ENCODE results near the gene ST8SIA5.

The ST8SIA5 gene

GRCh38 chr18:46711444-46711863, 45.4 kb downstream of the ST8SIA5 start:
- no peak for DNase-seq (ENCODE audit: low spot score)

GRCh38 chr18:46706968-46707367, 49.9 kb downstream of the ST8SIA5 start:
- peak; percentile 5 for DNase-seq (ENCODE audit: low spot score)

GRCh38 chr18:46705521-46705920, 51.3 kb downstream of the ST8SIA5 start:
- DNase-seq (ENCODE audit: low spot score): no peak

DNA sequence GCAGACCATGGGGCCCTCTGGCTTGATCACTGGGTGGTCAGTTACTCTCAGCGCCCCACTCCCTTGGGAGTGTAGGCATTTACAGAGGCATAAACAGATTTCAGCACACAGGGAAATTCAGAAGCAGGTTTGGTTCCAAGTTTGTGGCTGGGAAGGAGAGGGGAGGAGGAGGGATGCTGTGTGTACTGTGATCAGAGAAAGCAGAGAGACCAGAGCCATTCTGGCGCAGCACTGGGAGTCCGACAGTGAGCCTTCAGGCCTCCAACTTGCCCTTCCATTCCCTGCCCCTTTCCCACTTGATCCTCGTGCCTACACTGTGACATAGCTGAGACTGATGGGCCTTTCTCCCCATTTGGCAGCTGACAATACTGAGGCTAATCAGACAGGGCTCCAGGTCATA, 52.0 kb downstream of the ST8SIA5 start:
- DNase-seq (ENCODE audit: low spot score): no peak

GRCh38 chr18:46704189-46704588, 52.7 kb downstream of the ST8SIA5 start:
- DNase-seq (ENCODE audit: low spot score): no peak

- no peak for DNase-seq (ENCODE audit: low spot score)
These were observed 54.4 kb downstream of the ST8SIA5 start for GRCh38 chr18:46702471-46702870.

GRCh38 chr18:46700066-46700824, 56.6 kb downstream of the ST8SIA5 start:
- DNase-seq (ENCODE audit: low spot score): no peak

DNA sequence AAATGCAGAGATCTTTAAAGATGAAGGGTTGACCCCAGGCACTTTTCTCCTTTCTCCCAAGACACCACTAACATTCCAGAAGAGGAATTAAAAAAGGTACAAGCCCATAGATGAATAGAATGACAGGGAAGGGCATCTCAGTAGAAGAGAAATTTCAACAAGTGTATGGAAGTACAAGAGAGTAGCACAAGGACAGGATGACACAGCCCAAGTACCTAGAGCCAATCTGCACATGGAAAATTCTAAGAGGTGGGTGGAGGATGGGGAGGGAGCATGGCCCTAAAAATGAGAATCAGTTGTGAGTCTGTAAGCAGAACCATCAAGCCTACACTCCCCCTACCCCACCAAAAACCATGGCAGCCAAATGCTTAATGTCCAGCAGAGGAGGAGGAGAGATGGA, 60.2 kb downstream of the ST8SIA5 start:
- DNase-seq (ENCODE audit: low spot score): no peak

DNA sequence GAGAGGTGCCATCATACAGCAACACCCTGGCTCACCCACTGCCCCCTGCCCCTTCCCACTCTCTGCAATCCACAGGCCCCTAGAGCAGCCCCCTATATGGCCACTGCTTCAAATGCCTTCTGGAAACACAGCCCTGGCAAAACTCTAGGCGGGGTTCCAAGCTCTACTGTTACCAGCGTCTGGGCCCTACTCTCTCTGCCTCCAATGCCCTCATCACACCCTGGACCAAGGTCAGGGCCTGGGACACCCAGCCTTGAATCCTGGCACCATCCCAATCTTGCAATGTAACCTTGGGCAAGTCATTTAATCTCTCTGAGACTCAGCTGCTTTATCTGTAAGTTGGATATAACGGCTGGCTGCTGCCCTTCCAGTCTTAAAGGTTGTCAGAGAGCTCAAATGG, 60.6 kb downstream of the ST8SIA5 start:
- no peak for DNase-seq (ENCODE audit: low spot score)

DNA sequence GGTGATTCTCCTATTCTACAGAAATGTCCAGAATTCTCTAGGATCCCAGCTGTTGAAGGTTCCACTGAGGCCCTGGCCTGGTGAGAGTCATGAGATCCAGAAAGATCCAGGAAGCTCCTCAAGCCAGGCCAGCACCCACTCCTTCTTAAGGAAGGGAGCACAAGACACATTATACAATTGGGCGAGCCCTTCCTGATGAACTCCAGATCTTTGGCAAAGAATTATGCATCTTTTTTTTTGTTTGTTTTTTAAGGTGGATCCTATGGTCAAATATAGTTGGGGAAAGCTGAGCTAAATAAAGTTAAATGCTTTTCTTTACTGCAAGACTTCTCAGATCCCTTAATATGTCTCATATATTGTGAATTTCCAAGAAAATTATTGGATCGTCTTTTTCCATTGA, 62.9 kb downstream of the ST8SIA5 start:
- DNase-seq (ENCODE audit: low spot score): no peak

DNA sequence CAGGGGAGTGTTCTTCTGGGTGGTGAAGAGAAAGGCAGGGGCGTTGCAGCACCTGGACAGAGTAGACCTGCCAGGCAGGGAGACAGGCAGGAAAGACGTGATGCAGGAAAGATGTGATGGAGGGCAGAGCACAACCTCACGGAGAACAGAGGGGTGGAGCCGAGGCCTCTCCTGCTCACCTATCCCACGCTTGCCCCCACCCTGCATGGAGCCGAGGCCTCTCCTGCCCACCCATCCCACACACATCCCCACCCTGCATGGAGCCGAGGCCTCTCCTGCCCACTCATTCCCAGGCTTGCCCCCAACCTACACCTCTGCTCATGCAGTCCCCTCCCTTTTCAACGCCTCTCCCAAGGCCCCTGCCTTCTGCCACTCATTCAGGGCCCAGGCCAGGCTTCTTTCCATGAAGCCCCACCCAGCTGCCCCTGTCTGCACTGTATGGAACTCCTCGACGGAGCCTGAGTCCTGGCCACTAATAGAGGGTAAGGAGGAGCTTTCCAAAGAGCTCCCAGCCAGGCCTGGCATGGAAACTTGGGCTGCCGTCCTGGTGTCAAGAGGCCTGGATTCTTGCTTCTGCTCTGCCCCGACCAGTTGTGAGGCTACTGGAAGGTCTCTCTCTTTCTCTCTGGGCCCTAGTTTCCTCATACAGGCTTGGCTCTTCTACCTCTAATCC, 67.9 kb downstream of the ST8SIA5 start:
- DNase-seq (ENCODE audit: low spot score): no peak

DNA sequence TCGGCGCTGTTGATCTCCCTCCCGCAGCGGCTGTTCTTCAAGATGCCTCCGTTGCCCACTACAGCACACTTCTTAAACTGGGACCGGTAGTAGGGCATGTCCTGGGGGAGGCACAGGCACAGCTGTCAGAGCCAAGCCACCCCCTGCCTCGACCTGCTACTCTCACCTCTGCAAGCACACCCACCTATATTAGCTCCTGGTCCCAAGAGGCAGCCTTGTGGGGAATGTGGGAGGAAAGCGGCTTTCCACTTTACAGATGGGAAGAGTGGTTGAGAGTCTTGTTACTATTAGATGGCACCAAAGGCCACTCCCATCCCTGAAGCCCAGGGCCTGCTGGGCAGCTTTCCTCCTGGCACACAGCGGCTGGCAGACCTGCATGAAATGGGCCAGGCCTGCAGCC, 70.7 kb downstream of the ST8SIA5 start:
- DNase-seq (ENCODE audit: low spot score): no peak

DNA sequence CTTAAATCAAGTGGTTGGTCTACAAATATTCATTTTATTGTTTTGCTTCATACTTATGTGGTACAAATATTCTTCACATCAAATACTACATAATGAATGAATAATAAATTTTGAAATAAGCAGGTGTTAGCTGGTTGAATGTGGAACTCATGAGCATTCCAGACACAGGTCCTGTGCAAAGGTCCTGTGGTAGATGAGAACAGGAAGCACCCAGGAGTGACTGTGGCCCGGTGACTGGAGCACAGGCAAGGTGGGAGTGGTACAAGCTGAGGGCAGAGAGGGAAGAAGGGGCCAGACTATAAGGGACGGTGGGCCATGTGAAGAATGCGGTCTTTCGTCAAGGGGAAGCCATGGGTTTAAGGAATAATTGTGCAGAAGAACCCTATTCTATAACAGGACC, 73.6 kb downstream of the ST8SIA5 start:
- no peak for DNase-seq (ENCODE audit: low spot score)

- DNase-seq (ENCODE audit: low spot score): no peak
These were observed 75.8 kb downstream of the ST8SIA5 start for GRCh38 chr18:46680784-46681695.

DNA sequence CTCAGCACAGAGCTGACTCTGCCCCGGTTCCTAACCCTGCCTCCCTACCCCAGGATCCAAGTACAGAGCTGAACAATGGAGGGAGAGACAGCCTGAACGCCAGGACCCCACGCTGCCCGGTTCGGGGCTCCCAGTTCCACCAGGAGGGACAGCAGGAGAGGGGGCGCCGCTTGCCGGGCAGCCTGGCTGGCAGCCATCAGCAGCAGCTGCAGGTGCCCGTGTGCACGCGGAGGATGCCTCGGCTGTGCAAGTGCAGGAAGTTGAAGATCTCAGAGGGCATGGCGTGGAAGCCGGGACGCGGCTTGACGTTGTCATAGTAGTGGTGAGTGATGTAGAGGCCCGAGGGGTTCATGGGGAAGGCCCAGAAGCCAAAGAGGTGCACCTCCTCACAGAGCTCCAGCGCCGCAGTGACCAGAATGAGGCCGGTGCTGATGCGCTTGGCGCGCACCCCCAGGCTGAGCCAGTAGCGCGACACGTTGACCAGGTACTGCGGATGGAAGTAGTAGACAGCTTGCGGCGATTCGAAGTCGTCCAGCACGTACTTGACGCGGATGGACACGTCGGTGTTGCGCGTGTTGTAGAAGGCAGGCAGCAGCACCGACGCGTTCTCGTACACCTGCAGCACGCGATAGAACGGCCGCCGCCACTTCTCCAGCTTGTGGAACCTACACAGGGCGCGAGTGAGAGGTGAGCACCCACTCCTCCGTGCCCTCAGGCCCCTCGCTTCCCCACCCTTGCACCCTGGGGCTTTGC, 76.8 kb downstream of the ST8SIA5 start:
- DNase-seq (ENCODE audit: low spot score): no peak

- no peak for DNase-seq (ENCODE audit: low spot score)
These were observed 78.0 kb downstream of the ST8SIA5 start for GRCh38 chr18:46678785-46679399.

- DNase-seq (ENCODE audit: low spot score): no peak
These were observed 78.8 kb downstream of the ST8SIA5 start for GRCh38 chr18:46678041-46678440.

- no peak for DNase-seq (ENCODE audit: low spot score)
These were observed 79.2 kb downstream of the ST8SIA5 start for GRCh38 chr18:46677611-46678010.

- no peak for DNase-seq (ENCODE audit: low spot score)
These were observed 80.5 kb downstream of the ST8SIA5 start for GRCh38 chr18:46676182-46676835.

GRCh38 chr18:46675112-46675511, 81.7 kb downstream of the ST8SIA5 start:
- no peak for DNase-seq (ENCODE audit: low spot score)
